PC-3 (cell line): Measurements from ENCODE around the gene TRABD.
"Not testable (repeated sequence)": the region's sequence is repeated elsewhere in the genome, so short reads cannot be mapped to it uniquely, and the experiment has no call there.

ENCODE experiments used
- CTCF ChIP-seq: fragments of 300-600 bp; sonication (generic); conservative IDR thresholded peaks from 2 replicates; pipeline ENCODE4 v1.5.1; 2017; ENCODE audit warnings: antibody characterized with exemption, low read depth, mild to moderate bottlenecking, low read length
- EZH2phosphoT487 ChIP-seq: fragments of 300-600 bp; sonication (generic); IDR thresholded peaks from 2 replicates; pipeline ENCODE4 v1.6.1; 2018; ENCODE audit warnings: mild to moderate bottlenecking, antibody characterized with exemption, low read length, borderline replicate concordance

- TF ChIP-seq CTCF, EZH2phosphoT487: not testable (repeated sequence)
Observed at GRCh38 chr22:50147258-50148165, 38.2 kb upstream of the TRABD start.
